Thyroid gland (tissue), 4 donors: ENCODE data around the gene GNPTG. TPM values are rescaled to one million over a fixed set of nuclear protein-coding genes. Genes with fewer than 3 reads are reported as not detected.

Source experiments
- DNase-seq, 2 donors: peaks; one replicate each; pipeline ENCODE4 v3.0.0-alpha.2; 2019
- H3K27ac ChIP-seq, 3 donors: fragments of 200-600 bp; sonication (generic); 1 replicate in 2 of 3; 2 replicates in 1 of 3; pipeline ENCODE4 v1.5.1; 2016 to 2019; ENCODE audit warnings: mild to moderate bottlenecking in 1 of 3, moderate library complexity in 1 of 3
- H3K27me3 ChIP-seq: fragments of 200-600 bp; sonication (generic); one replicate; pipeline ENCODE4 v1.5.1; 2019
- H3K36me3 ChIP-seq, 2 donors: fragments of 200-600 bp; sonication (generic); one replicate each; pipeline ENCODE4 v1.5.1; 2016 to 2019
- H3K4me1 ChIP-seq, 2 donors: fragments of 200-600 bp; sonication (generic); one replicate each; pipeline ENCODE4 v1.5.1; 2017 to 2019
- H3K4me3 ChIP-seq, 3 donors: fragments of 200-600 bp; sonication (generic); replicated peaks in 1 of 3; 1 replicate in 2 of 3; 2 replicates in 1 of 3; pipeline ENCODE4 v1.5.1; 2016; ENCODE audit warnings: mild to moderate bottlenecking in 1 of 3
- H3K9me3 ChIP-seq: fragments of 200-600 bp; sonication (generic); one replicate; pipeline ENCODE4 v1.5.1; 2017
- CTCF ChIP-seq, 6 experiments: fragments of 200-600 bp in 3 of 6; fragments of 450-650 bp in 3 of 6; sonication (generic) in 3 of 6; IDR thresholded peaks; one replicate each; pipeline ENCODE4 v1.5.1; 2016 to 2019; ENCODE audit warnings: antibody characterized with exemption in 6 of 6, mild to moderate bottlenecking in 2 of 6, inconsistent platforms in 1 of 6, moderate library complexity in 1 of 6
- POLR2A ChIP-seq, 2 donors: fragments of 450-650 bp; IDR thresholded peaks; one replicate each; pipeline ENCODE4 v1.6.1; 2017; ENCODE audit warnings: antibody characterized with exemption in 2 of 2, mild to moderate bottlenecking in 2 of 2, moderate library complexity in 1 of 2
- WGBS, 2 donors: methylation state at CpG; one replicate each; pipeline ENCODE4 v1.1.5; 2017; 5-methylcytosine and 5-hydroxymethylcytosine counted together
- intact Hi-C: fragments of 100-400 bp; cut with DNase I; formaldehyde crosslinking; loops from one replicate; pipeline ENCODE4 v1.15.1; 2023
- total RNA-seq, 4 donors: library from RNA; depleted of rRNA; stranded (reverse); fragments of >200 nt; gene quantifications; one replicate each; pipeline ENCODE4 v1.2.3, GENCODE V29; 2016

GNPTG gene
- total RNA-seq, 4 donors from 2014 or later: 53.6 to 121 (median 70.0) TPM

- peaks cover 12 to 16% of the 10 kb centered on the region in 2 donors for H3K36me3 ChIP-seq
- no peaks in the 10 kb centered on the region for H3K27me3 ChIP-seq
- H3K9me3 ChIP-seq: no peaks in the 10 kb centered on the region
- DNase-seq: no peak
- peak overlapping the region in 2 of 3 donors; percentile 43 to 95 for H3K4me3 ChIP-seq
- no peak overlapping the region for H3K27ac ChIP-seq
- H3K4me1 ChIP-seq: peaks cover 18 to 23% of the 10 kb centered on the region in 2 donors
- intact Hi-C loops: loop anchor here (5.0 kb wide), 2 partner anchors 38 to 57 kb away; no protein-coding TSS in a partner anchor
- no peak for TF ChIP-seq POLR2A (IDR thresholded peaks at IDR 0.05)
- no peak for TF ChIP-seq CTCF (IDR thresholded peaks at IDR 0.05)
- 86 to 90% methylated on average over 9 to 18 of the region's 19 CpGs for WGBS, 2 donors
Observed at GRCh38 chr16:1350691-1351090, 1.0 kb upstream of the GNPTG start.

DNA sequence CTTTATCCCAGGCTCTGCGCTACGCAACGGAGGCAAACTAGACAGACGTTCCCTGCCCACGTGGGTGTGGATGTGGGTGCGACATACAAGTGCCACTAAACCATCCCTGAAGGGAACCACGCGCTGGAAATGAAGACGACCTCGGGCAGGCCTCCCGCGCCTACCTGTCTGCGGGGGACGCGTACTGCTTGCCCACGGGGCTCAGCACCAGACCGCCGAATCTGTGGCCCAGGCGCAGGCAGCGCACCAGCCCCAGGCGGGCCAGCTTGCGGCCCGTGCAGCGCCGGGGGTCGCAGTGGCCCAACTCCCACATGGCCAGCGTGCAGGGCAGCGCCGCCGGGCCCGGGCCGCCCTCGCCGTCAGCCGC, 533 bp upstream of the GNPTG start:
- no peak for DNase-seq
- Histone ChIP-seq H3K36me3 (peaks cover 12 to 16% of the 10 kb centered on the region in 2 donors), H3K27me3 (no peaks in the 10 kb centered on the region), H3K27ac (peak overlapping the region in 1 of 3 donors; percentile 49), H3K4me3 (peak overlapping the region; percentile 43 to 97 (median 95)), H3K9me3 (no peaks in the 10 kb centered on the region), H3K4me1 (peaks cover 18 to 23% of the 10 kb centered on the region in 2 donors)
- no peak for TF ChIP-seq CTCF (IDR thresholded peaks at IDR 0.05)
- no peak for TF ChIP-seq POLR2A (IDR thresholded peaks at IDR 0.05)
- 0 to 2% methylated on average over 7 to 14 of the region's 35 CpGs for WGBS, 2 donors
- intact Hi-C loops: loop anchor here (5.0 kb wide), 2 partner anchors 39 to 56 kb away; no protein-coding TSS in a partner anchor

- DNase-seq: no peak
- Histone ChIP-seq H3K4me3 (no peak overlapping the region), H3K36me3 (no peaks in the 10 kb centered on the region), H3K27me3 (no peaks in the 10 kb centered on the region), H3K4me1 (peaks cover 18 to 23% of the 10 kb centered on the region in 2 donors), H3K27ac (no peak overlapping the region), H3K9me3 (no peaks in the 10 kb centered on the region)
- TF ChIP-seq CTCF (IDR thresholded peaks at IDR 0.05) (no peak), POLR2A (IDR thresholded peaks at IDR 0.05) (no peak)
- 90 to 91% methylated on average over 49 of the region's 49 CpGs for WGBS, 2 donors
- intact Hi-C loops: loop anchor here (5.0 kb wide), 2 partner anchors 43 to 52 kb away; no protein-coding TSS in a partner anchor
Observed at GRCh38 chr16:1354815-1355540, 3.2 kb downstream of the GNPTG start.

DNA sequence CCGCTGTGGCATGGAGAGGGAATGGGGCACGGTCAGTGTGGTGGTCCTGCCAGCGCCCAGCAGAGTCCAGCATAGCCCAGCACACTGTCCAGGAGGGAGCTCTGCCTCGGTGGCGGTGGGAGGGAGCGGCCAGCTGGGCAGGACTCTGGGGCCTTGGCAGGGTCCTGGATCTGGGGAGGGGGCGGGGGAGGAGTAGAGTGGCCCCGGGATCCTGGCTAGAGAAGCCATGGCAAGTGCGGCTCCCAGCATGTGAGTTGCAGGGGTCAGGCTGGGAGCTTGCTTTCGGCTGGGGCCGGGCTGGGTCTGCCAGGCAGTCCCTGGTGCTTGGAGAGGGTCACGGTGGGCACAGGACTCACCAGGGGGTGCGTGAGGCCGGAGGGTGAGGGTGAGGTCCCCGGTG, 3.9 kb downstream of the GNPTG start:
- WGBS, 2 donors: 74 to 84% methylated on average over 8 to 12 of the region's 15 CpGs
- TF ChIP-seq POLR2A (IDR thresholded peaks at IDR 0.05) (no peak), CTCF (IDR thresholded peaks at IDR 0.05) (no peak)
- H3K4me1 ChIP-seq: peaks cover 18 to 21% of the 10 kb centered on the region in 2 donors
- no peaks in the 10 kb centered on the region for H3K9me3 ChIP-seq
- no peak overlapping the region for H3K27ac ChIP-seq
- no peaks in the 10 kb centered on the region for H3K27me3 ChIP-seq
- H3K4me3 ChIP-seq: no peak overlapping the region
- H3K36me3 ChIP-seq: peaks cover 0 to 2% of the 10 kb centered on the region in 2 donors
- DNase-seq: no peak
- intact Hi-C loops: no loop called here
